ENCODE measurements around the gene CREB3L1.
A peak's percentile ranks its signal among the peaks of the same experiment; 100 is the strongest.

The CREB3L1 gene

GRCh38 chr11:46275964-46276641 is 1.4 kb upstream of the CREB3L1 start:
- ATAC-seq = no peak

- no peak for ATAC-seq
These were observed 195 bp upstream of the CREB3L1 start for GRCh38 chr11:46277313-46277621.

- peak; percentile 28 to 36 for ATAC-seq
These were observed 1.1 kb downstream of the CREB3L1 start for GRCh38 chr11:46278387-46279125.

- ATAC-seq = no peak
These were observed 2.0 kb downstream of the CREB3L1 start for GRCh38 chr11:46279126-46280099.

GRCh38 chr11:46280706-46281105 is 3.2 kb downstream of the CREB3L1 start:
- ATAC-seq = no peak

GRCh38 chr11:46281371-46281831 is 3.9 kb downstream of the CREB3L1 start:
- ATAC-seq = no peak

- ATAC-seq = no peak
These were observed 7.7 kb downstream of the CREB3L1 start for GRCh38 chr11:46285173-46285572.

GRCh38 chr11:46285594-46286033 is 8.2 kb downstream of the CREB3L1 start:
- no peak for ATAC-seq

GRCh38 chr11:46286789-46287188 is 9.3 kb downstream of the CREB3L1 start:
- ATAC-seq = no peak

GRCh38 chr11:46288451-46288850 is 11.0 kb downstream of the CREB3L1 start:
- no peak for ATAC-seq

GRCh38 chr11:46290011-46290410 is 12.5 kb downstream of the CREB3L1 start:
- ATAC-seq = no peak

GRCh38 chr11:46290598-46291309 is 13.3 kb downstream of the CREB3L1 start:
- no peak for ATAC-seq

GRCh38 chr11:46291441-46292150 is 14.1 kb downstream of the CREB3L1 start:
- no peak for ATAC-seq

GRCh38 chr11:46293066-46293465 is 15.6 kb downstream of the CREB3L1 start:
- no peak for ATAC-seq

GRCh38 chr11:46293641-46294103 is 16.2 kb downstream of the CREB3L1 start:
- ATAC-seq = peak; percentile 12 to 19

GRCh38 chr11:46294365-46295309 is 17.2 kb downstream of the CREB3L1 start:
- ATAC-seq = no peak

- ATAC-seq = peak; percentile 95
These were observed 18.0 kb downstream of the CREB3L1 start for GRCh38 chr11:46295312-46296058.

- ATAC-seq = no peak
These were observed 18.6 kb downstream of the CREB3L1 start for GRCh38 chr11:46296059-46296527.
